ENCODE results near the gene IFRD1.
"Not testable (repeated sequence)": the region's sequence is repeated elsewhere in the genome, so short reads cannot be mapped to it uniquely, and the experiment has no call there.

The IFRD1 gene

GRCh38 chr7:112446431-112446830 is 3.8 kb upstream of the IFRD1 start:
- no peak for DNase-seq

DNA sequence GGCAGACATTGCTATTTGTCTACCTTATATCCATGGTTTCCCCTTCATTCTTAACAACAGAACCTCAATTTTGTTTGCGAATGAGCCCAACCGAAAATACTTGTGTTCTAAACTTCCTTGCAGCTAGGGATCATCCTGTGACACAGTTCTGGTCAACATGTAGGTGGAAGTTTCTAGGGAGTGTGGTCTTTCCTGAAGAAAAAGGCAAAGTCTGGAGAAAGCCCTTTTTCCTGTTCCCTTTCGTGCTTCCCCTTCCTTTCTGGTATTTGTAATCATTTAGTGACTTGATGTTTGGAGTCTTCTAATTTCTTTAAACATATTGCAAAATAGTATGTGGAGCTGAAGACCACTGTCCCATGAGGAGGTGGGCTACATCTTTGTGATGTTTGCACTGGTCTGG is 2.9 kb upstream of the IFRD1 start:
- DNase-seq: no peak

GRCh38 chr7:112448381-112448780 is 1.9 kb upstream of the IFRD1 start:
- no peak for DNase-seq

- DNase-seq: no peak
Observed at GRCh38 chr7:112448891-112449290, 1.4 kb upstream of the IFRD1 start.

- peak; percentile 44 to 60 for DNase-seq
Observed at GRCh38 chr7:112449353-112449752, 907 bp upstream of the IFRD1 start.

- DNase-seq: peak; percentile 84
Observed at GRCh38 chr7:112450807-112451761, 824 bp downstream of the IFRD1 start.

DNA sequence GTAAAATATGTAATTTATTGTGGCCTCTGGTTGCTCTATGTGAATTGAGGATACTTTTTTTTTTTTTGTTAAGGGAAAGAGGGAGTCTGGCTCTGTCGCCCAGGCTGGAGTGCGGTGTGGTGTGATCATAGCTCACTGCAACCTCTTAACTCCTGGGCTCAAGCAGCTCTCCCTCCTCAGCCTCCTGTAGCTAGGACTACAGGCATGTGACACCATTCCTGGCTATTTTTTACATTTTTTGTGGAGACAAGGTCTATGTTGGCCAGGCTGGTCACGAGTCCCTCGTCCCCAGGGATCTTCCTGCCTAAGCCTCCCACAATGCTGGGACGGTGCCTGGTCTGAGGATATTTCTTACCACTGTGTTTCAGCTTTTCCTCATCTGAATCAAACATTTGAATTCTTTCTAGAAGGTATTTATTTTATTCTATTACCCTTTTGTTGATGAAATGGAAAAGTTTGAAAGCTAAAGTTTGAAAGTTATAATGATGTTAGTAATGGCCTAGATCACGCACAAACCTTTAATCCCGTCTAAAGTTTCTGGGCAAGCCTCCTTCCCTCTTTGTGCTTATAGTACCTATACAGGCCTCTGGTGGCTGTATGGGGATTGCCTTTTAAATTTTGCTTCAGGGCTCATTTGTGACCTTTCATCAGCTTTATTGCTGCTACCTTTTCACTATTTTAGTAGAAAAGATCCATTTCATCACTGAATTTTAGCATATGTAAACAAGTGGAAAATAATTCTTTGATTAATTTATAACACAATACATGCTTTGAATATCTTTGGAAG is 2.0 kb downstream of the IFRD1 start:
- no peak for DNase-seq

- no peak for DNase-seq
Observed at GRCh38 chr7:112453505-112454171, 3.4 kb downstream of the IFRD1 start.

GRCh38 chr7:112454191-112454590 is 3.9 kb downstream of the IFRD1 start:
- not testable (repeated sequence) for DNase-seq

- no peak for DNase-seq
Observed at GRCh38 chr7:112459645-112460044, 9.4 kb downstream of the IFRD1 start.

DNA sequence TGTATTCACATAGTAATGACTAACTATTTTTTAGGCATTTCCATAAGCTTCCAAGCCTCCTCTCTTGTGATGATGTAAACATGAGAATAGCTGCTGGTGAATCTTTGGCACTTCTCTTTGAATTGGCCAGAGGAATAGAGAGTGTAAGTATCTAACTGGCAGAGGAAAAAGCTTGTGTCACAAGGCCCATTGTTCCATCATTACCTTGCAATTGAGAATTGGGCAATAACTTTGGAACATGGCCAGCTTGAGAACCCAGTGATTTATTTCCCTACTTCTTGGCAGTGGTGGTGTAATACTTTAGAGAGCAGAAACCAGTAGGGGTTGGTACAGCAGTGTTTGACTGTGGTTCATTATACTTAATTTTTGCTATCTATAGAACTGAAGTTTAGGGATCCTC is 12.0 kb downstream of the IFRD1 start:
- DNase-seq: no peak

DNA sequence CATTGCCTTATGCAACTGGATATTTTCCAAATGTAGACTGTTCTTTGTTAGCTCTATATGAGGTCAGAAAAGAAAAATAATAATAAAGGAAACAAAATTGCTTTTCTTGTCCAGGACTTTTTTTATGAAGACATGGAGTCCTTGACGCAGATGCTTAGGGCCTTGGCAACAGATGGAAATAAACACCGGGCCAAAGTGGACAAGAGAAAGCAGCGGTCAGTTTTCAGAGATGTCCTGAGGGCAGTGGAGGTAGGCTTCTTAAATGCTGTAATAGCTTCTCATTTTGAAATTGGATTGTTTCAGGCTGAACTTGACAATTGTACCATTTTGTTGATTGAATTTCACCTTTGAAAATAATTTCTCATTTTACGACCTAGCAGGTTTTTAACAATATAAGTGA is 17.6 kb downstream of the IFRD1 start:
- DNase-seq: no peak

DNA sequence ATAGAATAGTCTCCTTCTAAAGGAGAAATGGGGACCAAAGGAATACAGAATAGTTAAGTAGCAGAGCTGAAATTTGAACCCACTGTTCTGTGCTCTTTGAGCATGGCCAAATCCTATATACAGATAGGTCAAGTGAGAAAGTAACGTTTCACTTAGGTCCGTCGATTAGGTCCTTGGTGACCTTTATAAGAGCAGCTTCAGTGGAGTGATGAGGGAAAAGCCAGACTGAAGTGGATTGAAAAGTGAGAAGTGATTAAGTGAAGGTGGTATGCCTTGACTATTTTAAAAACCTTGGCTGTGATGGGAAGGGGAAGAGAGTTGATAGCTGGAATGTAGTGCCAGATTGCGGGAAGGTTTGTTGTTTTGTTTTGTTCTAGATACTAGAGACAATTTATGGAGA is 19.9 kb downstream of the IFRD1 start:
- no peak for DNase-seq

- DNase-seq: no peak
Observed at GRCh38 chr7:112476390-112477052, 26.3 kb downstream of the IFRD1 start.

DNA sequence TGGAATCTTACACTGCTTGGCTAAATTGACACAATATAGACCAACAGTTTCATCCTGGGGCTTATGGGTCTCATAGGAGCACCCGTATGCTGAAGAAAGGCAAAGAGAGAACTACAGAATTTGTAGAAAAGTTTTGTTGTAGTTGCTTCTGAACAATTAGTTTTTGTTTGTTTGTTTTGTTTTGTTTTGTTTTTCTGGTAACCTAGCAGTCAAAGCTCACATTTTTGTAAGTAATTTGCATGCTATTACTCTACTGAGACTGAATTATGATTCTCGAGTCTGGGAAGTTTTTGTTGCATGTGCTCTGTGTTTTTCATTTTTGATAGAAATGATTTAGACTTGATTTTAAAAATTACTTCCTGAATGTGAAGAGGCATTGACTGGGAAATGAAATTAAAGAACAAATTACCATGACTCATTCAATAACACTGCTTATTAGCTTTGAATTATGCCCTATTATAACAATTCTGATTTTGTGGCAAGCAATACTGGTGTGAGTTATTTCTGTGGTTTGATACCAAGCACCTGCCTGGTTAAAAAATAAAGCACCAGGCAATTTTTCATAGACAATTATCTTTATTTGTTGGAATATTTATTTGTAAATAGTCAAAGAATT is 31.0 kb downstream of the IFRD1 start:
- no peak for DNase-seq

DNA sequence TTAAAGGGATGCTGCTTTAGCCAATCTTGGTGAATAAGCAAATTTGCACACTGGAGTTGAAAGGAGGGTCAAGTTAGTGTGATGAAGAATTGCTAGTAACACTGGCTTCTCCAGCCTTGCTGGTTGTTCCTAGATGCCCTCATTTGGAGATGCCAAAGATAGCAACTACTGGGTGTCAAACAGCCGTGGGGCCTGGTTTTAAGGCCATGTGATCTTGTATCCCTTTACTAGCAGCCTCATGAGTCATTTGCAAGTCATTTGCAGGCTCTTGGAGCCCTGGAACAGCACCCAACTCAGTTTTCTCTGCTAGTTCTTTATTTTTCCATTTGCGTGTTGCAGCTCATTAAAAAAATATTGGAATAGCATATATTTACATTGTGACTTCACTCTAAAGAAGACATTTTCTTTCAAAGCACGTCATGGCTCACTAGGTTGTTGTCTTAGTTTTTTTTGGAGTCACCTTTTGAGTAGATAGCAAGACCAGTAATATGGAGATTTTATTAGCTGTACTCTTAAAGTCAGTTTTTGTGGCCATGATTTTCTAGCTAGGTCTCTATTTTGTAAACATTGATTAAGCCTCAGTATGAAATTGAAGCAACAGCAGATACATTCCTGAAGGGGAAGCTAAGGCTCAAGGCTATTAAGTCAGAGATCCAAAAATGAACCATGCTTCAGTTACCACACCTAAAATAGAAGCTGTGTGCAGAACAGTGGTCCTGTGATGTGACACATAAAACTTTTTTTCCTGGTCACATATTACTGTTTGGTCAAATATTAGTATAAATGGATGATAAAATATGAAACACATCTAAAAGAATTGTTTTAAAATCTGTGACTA is 31.8 kb downstream of the IFRD1 start:
- DNase-seq: no peak

GRCh38 chr7:112484671-112485167 is 34.5 kb downstream of the IFRD1 start:
- DNase-seq: no peak

DNA sequence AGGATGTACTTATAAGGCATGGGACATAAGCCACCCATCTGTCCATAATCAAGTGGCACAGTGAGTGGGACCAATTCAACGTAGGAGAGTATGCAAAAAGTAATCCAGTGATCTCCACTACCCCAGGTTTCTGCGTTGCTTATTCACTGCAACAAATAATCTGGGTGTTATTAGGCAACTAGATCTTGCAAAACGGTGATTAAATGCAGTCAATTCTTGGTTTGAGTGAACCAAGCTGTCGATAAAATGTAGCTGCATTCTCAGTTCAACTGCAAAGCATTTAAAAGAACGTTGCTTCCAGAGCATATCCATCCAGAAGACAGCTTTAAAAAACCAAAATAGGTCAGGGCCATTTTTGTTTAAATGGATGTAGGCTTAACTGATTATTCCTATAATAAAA is 35.5 kb downstream of the IFRD1 start:
- no peak for DNase-seq

GRCh38 chr7:112487457-112488263 is 37.4 kb downstream of the IFRD1 start:
- no peak for DNase-seq

GRCh38 chr7:112488264-112488552 is 37.9 kb downstream of the IFRD1 start:
- no peak for DNase-seq

DNA sequence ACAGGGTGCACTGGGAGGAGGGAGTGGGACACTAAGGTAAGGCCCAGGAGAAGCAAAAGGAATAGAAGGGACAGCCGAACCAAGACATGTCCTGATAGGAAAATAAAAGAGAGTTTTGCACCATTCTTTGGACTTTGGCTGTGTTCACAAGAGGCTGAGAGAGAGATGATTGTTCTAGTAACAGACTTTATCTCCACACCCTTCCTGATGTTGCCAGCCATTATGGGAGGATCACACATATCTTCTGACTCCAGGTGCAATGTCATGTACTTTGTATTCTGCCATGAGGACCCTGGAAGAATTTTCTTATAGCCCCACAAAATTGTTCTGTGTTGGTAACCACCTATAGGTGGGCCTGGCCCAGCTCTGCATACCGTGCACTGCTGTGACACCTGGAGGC is 41.9 kb downstream of the IFRD1 start:
- no peak for DNase-seq
